Jurkat, Clone E6-1 (cell line): ENCODE data around the gene VWA8.
"Not testable (repeated sequence)": the region's sequence is repeated elsewhere in the genome, so short reads cannot be mapped to it uniquely, and the experiment has no call there.

ENCODE experiments used
- DNase-seq: peaks from one replicate; pipeline ENCODE4 v3.0.0-alpha.2; 2011; ENCODE audit warnings: low read depth, low spot score
- H3K4me3 ChIP-seq: 2 replicates; pipeline ENCODE4 v1.5.1; 2011; ENCODE audit warnings: mild to moderate bottlenecking, low read length, control low read depth, moderate library complexity

Gene VWA8

DNA sequence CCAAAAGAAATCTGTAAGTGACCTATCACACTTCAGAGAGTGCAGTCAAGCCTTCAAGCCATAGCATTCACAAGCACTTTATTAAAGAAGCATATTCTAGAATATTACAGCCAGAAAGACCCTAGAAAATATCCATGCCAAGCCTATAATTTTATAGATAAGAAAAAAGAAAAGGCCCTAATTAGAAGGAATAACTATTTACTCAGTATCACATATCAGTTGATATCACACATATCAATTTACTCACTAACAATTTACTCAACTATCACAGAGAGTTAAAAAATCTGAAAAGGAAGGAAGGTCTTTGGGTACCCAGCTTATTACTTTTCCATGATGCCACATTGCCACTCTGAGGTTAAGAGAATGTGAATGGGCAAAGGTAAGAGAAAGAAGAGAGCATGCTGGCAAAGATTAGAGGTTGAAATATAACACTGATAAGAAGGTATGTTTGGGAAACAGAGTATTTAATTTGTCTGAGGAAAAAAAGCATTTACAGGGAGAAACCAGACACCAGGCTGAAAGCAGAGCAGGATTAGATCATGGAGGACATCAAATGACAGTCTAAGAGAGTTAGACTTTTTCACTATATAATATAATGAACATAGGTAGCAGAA lies 186.2 kb downstream of the VWA8 start:
- H3K4me3 ChIP-seq = no peak overlapping the region
- no peak for DNase-seq

DNA sequence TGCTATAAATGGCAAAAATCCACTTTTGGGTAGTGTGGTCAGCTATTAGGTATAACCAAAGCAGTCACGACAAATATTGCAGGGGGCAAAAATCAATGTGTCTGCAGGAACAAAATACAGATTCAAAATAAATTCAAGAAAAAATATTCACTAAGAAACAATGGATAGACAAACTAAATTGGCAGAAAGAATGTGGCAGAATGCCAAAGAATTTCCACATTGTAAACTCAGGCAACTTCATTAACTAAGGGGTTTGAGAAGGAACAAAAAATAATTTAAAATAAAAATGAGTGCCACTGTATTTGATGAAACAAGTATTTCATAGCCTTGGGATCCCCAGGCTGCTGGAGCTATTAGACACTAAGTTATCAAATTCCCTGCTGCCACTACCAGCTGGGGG lies 193.1 kb downstream of the VWA8 start:
- no peak overlapping the region for H3K4me3 ChIP-seq
- DNase-seq = no peak

DNA sequence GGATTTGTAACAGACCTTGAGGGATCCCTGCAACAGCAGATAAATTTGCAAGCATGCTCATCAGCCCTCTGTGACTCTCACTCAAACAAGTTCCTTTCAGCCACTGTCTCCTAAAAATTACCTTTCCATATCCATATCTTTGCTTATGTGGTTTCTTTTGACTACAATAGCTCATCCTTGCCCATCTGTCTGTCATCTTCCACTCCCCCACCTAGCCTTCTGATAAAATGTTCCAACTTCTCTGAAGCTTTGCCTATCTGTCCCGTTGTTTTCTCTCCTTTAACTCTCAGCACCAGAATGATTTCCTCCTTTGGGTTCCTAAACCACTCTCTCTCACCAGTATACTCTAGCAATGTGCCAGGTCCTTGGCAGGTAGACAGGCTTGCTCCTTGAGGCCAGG lies 194.5 kb downstream of the VWA8 start:
- no peak for DNase-seq
- H3K4me3 ChIP-seq = no peak overlapping the region

DNA sequence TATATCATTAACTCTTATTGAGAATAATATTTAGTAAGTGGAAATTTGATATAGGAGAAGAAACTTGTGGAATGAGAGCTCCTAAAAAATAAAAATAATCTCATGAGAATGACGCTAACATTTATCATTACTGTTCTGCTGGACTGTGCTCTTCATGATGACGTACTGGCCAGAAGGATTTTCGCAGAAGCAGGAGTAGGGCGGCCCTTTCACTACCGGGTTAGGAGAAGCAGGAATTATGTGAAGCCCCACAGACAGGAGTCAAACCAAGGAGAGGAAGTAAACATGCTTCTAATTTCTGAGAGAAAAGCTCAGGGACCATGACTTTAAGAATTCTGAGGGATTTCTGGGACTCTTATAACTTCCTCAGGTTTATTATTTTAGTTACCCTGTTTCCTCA lies 195.1 kb downstream of the VWA8 start:
- no peak overlapping the region for H3K4me3 ChIP-seq
- no peak for DNase-seq

DNA sequence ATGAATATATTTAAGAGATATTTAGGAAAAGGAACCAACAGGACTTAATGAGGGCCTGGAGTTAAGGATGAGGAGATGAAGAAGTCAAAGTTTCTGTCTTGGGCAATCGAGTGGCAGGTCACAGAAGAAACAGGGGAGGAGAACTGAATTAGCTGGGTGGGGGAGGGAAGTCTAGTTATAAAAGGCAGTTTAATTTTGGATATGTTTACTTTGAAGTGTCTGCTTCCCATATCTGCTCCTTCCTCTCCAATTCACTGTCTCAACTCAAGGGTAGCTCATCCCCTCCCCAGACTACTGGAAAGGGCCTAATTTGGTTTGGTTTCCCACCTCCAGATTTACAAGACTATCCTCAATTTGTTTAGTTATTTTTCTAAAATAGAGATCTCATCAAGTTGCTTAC lies 195.9 kb downstream of the VWA8 start:
- H3K4me3 ChIP-seq = no peak overlapping the region
- DNase-seq = no peak

DNA sequence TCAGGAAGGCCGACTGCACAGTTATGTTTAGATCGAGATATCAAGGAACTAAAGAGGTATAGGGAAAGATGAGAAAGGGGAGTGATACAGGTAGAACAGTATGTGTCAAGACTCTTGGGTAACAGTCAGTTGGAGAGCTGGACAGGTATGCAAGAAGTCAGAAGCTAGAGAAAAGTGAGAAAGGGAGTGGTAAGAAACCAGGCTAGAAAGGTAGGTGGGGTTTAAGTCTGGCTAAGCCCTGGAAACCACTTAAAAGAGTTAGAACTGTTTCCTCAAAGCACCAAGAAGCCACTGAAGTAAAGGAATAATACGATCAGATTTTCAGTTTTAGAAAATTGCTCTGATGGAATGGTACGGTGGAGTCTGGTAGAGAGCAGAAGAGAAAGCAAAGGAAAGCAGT lies 196.4 kb downstream of the VWA8 start:
- peak; percentile 71 for DNase-seq
- no peak overlapping the region; the same call in 1 of the 2 replicates for H3K4me3 ChIP-seq

DNA sequence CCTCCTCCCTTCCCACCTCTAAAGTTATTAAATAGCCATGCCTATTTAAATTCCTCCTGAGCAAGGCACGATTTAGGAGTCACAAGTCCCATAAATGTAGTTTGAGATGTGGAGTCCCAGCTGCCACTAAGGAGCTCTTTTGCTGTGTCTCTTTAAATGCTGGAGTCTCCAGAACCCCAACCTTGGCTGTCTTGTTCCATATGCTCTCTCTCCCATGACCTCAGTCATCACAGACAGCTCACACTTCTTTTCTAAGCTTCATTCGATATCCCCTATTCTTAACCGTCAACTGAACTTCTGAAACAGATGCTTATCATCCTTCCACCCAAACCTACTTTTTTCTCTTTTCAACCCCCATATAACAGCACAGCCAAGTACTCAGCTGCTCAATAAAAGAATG lies 197.1 kb downstream of the VWA8 start:
- DNase-seq = peak; percentile 78
- no peak overlapping the region for H3K4me3 ChIP-seq

DNA sequence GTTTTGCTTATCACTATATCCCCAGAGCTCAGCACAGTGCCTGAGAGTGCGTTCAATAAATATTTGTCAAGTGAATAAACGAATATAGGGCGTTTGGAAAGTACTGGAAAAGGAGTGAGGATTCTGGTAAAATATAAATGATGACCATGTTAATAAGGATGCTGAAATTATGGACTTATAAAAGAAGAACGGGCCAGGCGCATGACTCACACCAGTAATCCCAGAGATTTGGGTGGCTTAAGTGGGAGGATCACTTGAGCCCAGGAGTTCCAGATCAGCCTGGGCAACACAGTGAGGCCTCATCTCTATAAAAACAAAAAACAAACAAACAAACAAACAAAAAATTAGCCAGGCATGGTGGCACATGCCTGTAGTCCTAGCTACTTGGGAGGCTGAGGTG lies 198.1 kb downstream of the VWA8 start:
- H3K4me3 ChIP-seq = no peak overlapping the region
- no peak for DNase-seq

DNA sequence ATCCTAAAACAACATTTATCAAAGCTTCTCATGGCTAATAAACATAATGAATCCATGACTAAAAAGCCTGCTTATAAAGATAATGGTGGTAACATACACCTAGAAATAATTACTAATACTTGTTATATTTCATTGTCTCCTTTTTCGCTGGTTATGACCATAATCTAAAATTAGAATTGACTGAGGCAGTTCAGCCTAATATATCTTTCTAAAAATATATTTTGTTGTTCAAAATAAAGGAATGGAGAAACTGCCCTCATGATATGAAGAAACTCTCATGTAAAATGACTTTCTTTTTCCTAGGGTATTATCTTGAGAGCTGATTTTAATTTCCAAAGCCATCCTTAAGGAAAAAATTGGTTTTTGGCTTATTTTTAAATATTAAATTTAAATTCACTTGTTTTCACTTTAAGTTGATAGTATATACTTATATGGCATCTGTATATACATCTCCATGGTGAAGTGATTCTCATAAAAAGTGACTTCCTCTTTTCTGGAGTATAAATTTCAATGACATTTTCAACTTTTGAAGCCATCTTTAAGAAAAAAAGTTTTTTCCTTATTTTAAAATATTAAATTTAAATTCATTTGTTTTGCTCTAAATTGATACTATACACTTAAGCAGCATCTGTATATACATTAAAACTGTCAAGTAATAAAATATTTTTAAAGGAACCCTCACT lies 204.6 kb downstream of the VWA8 start:
- no peak for DNase-seq
- H3K4me3 ChIP-seq = no peak overlapping the region

DNA sequence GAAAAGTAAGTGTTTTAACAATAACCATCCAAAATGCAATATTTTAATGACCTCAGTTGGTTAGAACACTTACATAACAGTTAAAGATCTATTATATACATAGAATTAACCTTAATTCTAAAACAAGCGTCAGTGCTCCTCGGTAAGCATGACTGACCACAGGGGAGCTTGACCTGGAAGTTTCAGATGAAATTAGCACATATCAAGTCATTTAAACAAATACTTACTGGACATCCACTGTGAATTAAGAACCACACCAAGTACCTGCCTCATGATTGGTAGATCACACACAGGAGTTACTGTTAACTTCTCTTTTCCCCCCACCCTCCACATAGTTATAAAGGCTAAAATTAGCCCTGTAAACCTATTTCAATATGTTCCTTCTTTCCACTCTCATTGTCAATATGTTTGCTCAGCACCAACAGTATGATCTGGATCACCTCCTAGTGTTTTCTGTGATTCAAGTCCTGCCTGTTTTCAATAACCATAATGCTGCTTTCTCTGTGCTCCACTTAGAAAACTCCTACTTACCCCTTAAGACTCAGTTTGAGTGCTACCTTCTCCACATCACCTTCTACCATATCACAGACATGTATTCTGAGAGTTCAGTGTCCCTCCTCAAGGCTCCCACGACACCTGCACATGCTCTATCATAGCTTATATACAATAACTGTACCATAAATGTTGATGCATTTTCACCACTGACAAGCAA lies 209.0 kb downstream of the VWA8 start:
- DNase-seq = no peak
- H3K4me3 ChIP-seq = no peak overlapping the region

DNA sequence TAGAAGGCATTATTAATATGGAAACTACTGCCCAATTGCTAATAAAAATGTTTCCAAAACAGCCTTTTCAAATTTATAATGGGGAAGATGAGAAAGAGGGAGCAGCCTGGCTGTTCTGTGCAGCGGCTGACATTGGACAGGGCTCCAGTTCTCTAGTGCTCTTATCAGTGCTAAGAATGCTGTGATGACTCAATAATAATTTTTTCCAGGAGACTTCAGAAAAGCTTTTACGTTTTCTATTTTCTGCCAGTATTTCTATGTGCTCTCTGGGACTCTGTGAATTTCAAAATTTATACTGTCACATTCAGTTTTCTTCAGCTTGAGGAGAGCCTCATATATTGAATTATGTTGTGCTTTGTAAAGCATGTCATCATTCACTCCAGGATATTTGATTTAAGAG lies 209.6 kb downstream of the VWA8 start:
- H3K4me3 ChIP-seq = no peak overlapping the region
- DNase-seq = no peak

DNA sequence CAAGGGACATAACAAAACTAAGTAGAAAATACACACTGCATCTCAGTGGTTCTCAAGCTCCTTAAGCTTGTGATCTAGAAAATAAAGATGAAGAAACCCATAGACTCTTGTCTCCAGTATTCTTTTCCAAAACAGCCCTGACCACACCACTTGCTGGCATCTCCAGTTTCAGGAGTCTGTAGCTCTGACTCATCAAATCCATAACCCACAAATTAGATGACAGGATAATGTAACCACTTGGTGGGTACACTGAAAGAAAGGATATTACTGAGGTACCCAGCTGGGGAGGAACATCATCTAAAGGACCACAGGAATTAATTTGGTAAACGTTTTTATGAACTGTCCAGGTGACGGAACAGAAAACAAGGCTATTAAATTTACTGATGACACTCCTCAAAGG lies 214.7 kb downstream of the VWA8 start:
- DNase-seq = no peak
- no peak overlapping the region for H3K4me3 ChIP-seq

DNA sequence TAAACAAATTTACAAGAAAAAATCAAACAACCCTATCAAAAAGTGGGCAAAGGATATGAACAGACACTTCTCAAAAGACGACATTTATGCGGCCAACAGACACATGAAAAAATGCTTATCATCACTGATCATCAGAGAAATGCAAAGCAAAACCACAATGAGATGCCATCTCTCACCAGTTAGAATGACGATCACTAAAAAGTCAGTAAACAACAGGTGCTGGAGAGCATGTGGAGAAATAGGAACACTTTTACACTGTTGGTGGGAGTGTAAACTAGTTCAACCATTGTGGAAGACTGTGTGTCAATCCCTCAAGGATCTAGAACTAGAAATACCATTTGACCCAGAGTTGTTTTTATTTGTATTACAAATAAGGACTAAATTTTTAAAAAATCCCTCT lies 215.4 kb downstream of the VWA8 start:
- not testable (repeated sequence) for DNase-seq, H3K4me3 ChIP-seq

DNA sequence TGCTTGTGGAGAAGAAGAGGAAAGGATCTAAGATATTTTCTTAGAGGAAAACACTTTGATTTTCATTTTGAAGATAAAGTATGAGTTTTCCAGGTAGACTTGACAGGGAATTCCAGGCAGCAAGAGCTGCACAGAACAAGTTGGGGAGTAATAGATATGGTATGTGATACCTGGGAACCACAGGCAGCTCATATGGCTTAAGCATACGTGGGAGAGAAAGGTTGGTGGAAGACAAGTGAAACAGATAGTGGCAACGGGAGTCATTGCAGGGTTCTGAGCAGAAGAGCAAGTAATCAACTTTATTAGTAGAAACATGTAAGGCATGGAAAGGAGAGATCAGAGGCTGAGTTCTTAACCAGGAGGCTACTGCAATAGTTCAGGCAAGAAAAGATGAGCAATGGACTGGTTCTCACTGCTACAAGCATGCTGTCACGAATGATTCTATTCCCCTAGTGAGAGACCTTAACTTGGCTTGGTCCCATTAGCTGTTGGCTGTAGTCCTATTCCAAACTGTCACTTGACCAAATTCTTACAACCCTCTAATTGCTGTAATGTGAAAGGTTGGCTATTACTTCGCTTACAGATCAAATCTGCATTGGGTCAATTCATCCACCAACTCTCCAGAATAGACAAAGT lies 217.9 kb downstream of the VWA8 start:
- no peak for DNase-seq
- H3K4me3 ChIP-seq = no peak overlapping the region

DNA sequence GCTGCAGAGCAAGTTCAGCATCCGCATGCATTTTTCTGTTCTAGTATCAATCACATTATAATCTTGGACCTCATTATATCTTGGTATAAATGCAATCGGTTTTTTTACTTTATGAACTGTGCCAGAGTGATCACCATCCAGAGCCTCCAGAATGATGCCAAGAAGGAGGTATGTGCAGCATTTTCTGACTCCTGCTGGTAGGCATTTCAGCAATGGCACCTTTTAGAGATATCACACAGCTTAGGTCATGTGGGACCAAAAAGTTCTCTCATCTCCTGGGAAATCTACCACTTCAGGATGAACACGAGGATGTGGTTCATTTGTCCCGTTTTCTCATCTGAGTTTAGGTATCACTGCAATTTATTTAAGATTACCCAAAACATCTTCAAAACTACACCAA lies 220.4 kb downstream of the VWA8 start:
- no peak for DNase-seq
- no peak overlapping the region for H3K4me3 ChIP-seq

DNA sequence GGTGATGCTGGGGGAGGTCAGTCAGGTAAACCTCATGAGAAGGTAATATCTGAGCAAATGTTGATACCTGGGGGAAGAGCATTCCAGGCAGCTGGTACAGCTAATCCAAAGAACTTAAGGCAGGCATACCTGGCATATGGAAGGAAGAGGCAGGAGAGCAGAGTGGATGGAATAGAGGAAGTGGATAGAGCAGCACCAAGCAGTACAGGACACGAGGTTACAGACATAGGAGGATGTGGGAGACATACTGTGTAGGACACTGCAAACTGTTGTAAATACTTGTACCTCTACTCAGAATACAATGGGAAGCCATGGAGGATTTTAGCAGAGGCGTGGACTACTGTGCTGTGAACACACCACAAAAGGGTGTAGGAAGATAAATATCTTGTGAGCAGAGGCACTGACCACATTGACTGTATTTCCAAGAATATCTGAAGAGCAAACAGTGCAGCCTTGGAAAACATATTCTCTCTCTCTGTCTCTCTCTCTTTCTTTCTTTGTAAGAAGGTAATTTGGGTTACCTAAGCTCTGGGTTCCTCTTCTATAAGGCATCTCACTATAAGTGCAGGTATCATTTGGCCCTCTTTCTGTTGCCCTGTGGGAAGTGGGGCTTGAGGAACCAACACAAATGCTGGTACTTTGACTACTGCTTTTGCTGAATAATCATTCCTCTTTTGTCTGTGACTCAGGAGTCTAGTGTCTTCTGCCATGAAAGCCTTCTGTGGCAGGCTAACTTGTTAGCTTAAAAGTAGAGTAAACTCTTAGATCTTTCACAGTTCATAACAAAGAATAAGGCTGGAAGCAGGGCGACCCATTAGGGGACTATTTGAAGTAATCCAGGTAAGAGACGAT lies 238.0 kb downstream of the VWA8 start:
- H3K4me3 ChIP-seq = no peak overlapping the region
- no peak for DNase-seq

DNA sequence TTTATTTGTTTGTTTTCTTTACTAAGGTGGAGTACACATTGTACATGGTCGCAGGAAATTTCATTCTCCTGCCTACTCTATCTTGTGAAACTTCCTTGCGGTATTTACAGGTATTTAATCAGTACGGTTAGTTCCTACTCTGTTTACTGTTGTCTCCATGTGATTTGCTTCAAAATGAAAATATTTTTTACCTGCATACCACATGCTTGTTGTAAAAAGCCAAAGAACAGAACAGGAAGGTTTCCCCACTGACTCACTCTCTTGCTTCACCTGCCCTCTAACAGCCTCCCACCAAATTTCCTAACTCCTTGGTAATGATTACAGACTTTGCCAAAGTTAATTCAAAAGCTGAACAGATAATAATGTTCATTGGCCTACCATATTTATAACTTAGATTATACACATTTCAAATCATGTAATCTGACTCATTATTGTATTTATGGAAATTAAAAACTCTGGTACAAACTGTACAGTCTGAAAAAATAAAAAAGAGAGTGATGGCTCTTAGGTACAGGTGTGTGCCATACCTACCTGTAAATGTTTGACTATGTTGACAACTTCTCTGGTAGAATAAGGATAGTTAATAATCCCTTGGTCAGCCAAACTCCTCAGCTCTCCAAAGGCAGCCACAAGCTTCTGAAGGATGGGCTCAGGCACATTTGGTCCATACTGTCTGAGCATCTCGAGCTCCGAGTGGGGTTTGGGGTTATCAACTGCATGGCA lies 239.9 kb downstream of the VWA8 start:
- H3K4me3 ChIP-seq = no peak overlapping the region
- DNase-seq = no peak

DNA sequence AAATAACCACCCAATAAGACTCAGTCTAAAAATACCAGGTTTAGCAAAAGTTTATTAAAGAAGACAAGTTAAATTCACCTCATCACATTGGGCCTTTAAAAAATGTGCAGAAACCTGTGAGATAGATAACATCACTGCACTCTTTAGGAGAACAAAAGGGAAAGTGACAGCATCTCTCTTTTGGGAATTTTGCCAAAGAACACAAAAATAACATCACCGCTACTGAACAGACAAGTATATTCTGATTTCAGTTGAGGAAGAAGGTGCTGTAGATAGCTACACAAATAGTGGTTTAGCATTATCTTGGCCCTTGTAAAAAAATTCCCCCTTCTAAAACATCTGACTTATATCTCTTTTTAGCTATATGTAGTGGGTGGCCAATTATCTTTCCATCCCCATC lies 244.7 kb downstream of the VWA8 start:
- H3K4me3 ChIP-seq = no peak overlapping the region
- no peak for DNase-seq

DNA sequence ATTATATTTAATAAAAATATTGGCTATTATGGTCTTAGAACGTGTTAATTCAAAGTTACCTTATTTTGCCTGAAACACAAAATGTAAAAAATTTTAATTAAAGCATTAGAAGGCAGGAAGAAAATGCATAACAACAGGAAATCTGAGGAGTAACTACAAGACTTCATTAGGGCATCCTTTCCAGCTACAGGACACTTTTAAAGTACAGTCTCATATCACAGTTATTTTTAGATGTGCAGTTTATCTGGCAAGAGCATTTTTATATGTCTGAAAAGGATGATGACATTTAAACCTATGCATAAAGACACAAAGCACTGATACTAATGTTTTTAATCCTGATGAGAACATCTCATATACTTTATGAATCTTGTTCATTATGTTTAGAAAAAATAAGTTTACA lies 247.5 kb downstream of the VWA8 start:
- DNase-seq = no peak

More for the DNA sequence above, 247.5 kb downstream of the VWA8 start:
- no peak overlapping the region for H3K4me3 ChIP-seq
